ENCODE data around the gene SLC44A1. TPM values are rescaled to one million over a fixed set of nuclear protein-coding genes. Genes with fewer than 3 reads are reported as not detected.
A peak's percentile ranks its signal among the peaks of the same experiment; 100 is the strongest.

SLC44A1 gene
- polyA plus RNA-seq, 4 donors, result 7.8 to 70.0 (median 16.0) TPM

- Histone ChIP-seq H3K4me3 (ENCODE audit: low read depth in 1 of 3, low read length in 3 of 3) (no peak overlapping the region), H3K9me3 (ENCODE audit: control insufficient read depth in 2 of 2, insufficient read depth in 1 of 2, low read depth in 1 of 2, low read length in 1 of 2) (no peaks in the 10 kb centered on the region), H3K4me1 (ENCODE audit: control insufficient read depth in 3 of 3, insufficient read depth in 2 of 3, low read depth in 1 of 3, low read length in 2 of 3) (peaks cover 0 to 9% (median 7%) of the 10 kb centered on the region in 3 donors), H3K27me3 (ENCODE audit: control insufficient read depth in 3 of 3, insufficient read depth in 3 of 3, low read length in 3 of 3) (no peaks in the 10 kb centered on the region), H3K36me3 (ENCODE audit: control insufficient read depth in 3 of 3, insufficient read depth in 2 of 3, low read depth in 1 of 3, low read length in 3 of 3) (peaks cover 3 to 11% (median 8%) of the 10 kb centered on the region in 3 donors), H3K27ac (ENCODE audit: low read depth in 1 of 3, low read length in 2 of 3) (no peak overlapping the region)
- FAIRE-seq (no peak), DNase-seq (no peak)
Observed at GRCh38 chr9:105339849-105340248, 95.4 kb downstream of the SLC44A1 start.

- 39 to 56% (median 50%) methylated on average over 2 of the region's 2 CpGs for WGBS, 3 donors
- peaks cover 3 to 9% (median 6%) of the 10 kb centered on the region in 3 donors for H3K36me3 ChIP-seq (ENCODE audit: control insufficient read depth in 3 of 3, insufficient read depth in 2 of 3, low read depth in 1 of 3, low read length in 3 of 3)
- peaks cover 4 to 9% (median 7%) of the 10 kb centered on the region in 3 donors for H3K4me1 ChIP-seq (ENCODE audit: control insufficient read depth in 3 of 3, insufficient read depth in 2 of 3, low read depth in 1 of 3, low read length in 2 of 3)
- no peak overlapping the region for H3K4me3 ChIP-seq (ENCODE audit: low read depth in 1 of 3, low read length in 3 of 3)
- DNase-seq, result peak; percentile 41 to 64
- no peak for FAIRE-seq
- peak overlapping the region in 1 of 3 donors; percentile 31 for H3K27ac ChIP-seq (ENCODE audit: low read depth in 1 of 3, low read length in 2 of 3)
- H3K27me3 ChIP-seq (ENCODE audit: control insufficient read depth in 3 of 3, insufficient read depth in 3 of 3, low read length in 3 of 3), result no peaks in the 10 kb centered on the region
- H3K9me3 ChIP-seq (ENCODE audit: control insufficient read depth in 2 of 2, insufficient read depth in 1 of 2, low read depth in 1 of 2, low read length in 1 of 2), result no peaks in the 10 kb centered on the region
Observed at GRCh38 chr9:105341434-105342146, 97.1 kb downstream of the SLC44A1 start.

- FAIRE-seq (no peak), DNase-seq (no peak)
- Histone ChIP-seq H3K27ac (ENCODE audit: low read depth in 1 of 3, low read length in 2 of 3) (peak overlapping the region in 2 of 3 donors; percentile 14 to 31), H3K4me3 (ENCODE audit: low read depth in 1 of 3, low read length in 3 of 3) (no peak overlapping the region), H3K36me3 (ENCODE audit: control insufficient read depth in 3 of 3, insufficient read depth in 2 of 3, low read depth in 1 of 3, low read length in 3 of 3) (peaks cover under 1 to 8% (median 6%) of the 10 kb centered on the region in 3 donors), H3K4me1 (ENCODE audit: control insufficient read depth in 3 of 3, insufficient read depth in 2 of 3, low read depth in 1 of 3, low read length in 2 of 3) (peaks cover 4 to 9% (median 7%) of the 10 kb centered on the region in 3 donors), H3K27me3 (ENCODE audit: control insufficient read depth in 3 of 3, insufficient read depth in 3 of 3, low read length in 3 of 3) (no peaks in the 10 kb centered on the region), H3K9me3 (ENCODE audit: control insufficient read depth in 2 of 2, insufficient read depth in 1 of 2, low read depth in 1 of 2, low read length in 1 of 2) (no peaks in the 10 kb centered on the region)
- WGBS, 3 donors, result 63 to 79% (median 68%) methylated on average over 3 of the region's 3 CpGs
Observed at GRCh38 chr9:105342147-105342505, 97.7 kb downstream of the SLC44A1 start.

- H3K27ac ChIP-seq (ENCODE audit: low read depth in 1 of 3, low read length in 2 of 3), result no peak overlapping the region
- peaks cover 4 to 9% (median 7%) of the 10 kb centered on the region in 3 donors for H3K4me1 ChIP-seq (ENCODE audit: control insufficient read depth in 3 of 3, insufficient read depth in 2 of 3, low read depth in 1 of 3, low read length in 2 of 3)
- no peaks in the 10 kb centered on the region for H3K27me3 ChIP-seq (ENCODE audit: control insufficient read depth in 3 of 3, insufficient read depth in 3 of 3, low read length in 3 of 3)
- WGBS, 3 donors, result 98 to 100% (median 99%) methylated on average over 2 of the region's 2 CpGs
- H3K4me3 ChIP-seq (ENCODE audit: low read depth in 1 of 3, low read length in 3 of 3), result no peak overlapping the region
- H3K36me3 ChIP-seq (ENCODE audit: control insufficient read depth in 3 of 3, insufficient read depth in 2 of 3, low read depth in 1 of 3, low read length in 3 of 3), result peaks cover 0 to 3% (median 2%) of the 10 kb centered on the region in 3 donors
- DNase-seq (no peak), FAIRE-seq (no peak)
- H3K9me3 ChIP-seq (ENCODE audit: control insufficient read depth in 2 of 2, insufficient read depth in 1 of 2, low read depth in 1 of 2, low read length in 1 of 2), result no peaks in the 10 kb centered on the region
Observed at GRCh38 chr9:105344283-105344682, 99.8 kb downstream of the SLC44A1 start.

- DNase-seq (no peak), FAIRE-seq (no peak)
- WGBS, 3 donors, result 69 to 83% (median 75%) methylated on average over 1 of the region's 1 CpG
- peaks cover 0 to 3% (median 0%) of the 10 kb centered on the region in 3 donors for H3K36me3 ChIP-seq (ENCODE audit: control insufficient read depth in 3 of 3, insufficient read depth in 2 of 3, low read depth in 1 of 3, low read length in 3 of 3)
- no peak overlapping the region for H3K4me3 ChIP-seq (ENCODE audit: low read depth in 1 of 3, low read length in 3 of 3)
- no peaks in the 10 kb centered on the region for H3K27me3 ChIP-seq (ENCODE audit: control insufficient read depth in 3 of 3, insufficient read depth in 3 of 3, low read length in 3 of 3)
- no peak overlapping the region for H3K27ac ChIP-seq (ENCODE audit: low read depth in 1 of 3, low read length in 2 of 3)
- H3K9me3 ChIP-seq (ENCODE audit: control insufficient read depth in 2 of 2, insufficient read depth in 1 of 2, low read depth in 1 of 2, low read length in 1 of 2), result no peaks in the 10 kb centered on the region
- peaks cover 4 to 9% (median 7%) of the 10 kb centered on the region in 3 donors for H3K4me1 ChIP-seq (ENCODE audit: control insufficient read depth in 3 of 3, insufficient read depth in 2 of 3, low read depth in 1 of 3, low read length in 2 of 3)
Observed at GRCh38 chr9:105345626-105346025, 101.2 kb downstream of the SLC44A1 start.

GRCh38 chr9:105346273-105346672 lies 101.8 kb downstream of the SLC44A1 start:
- no peak overlapping the region for H3K4me3 ChIP-seq (ENCODE audit: low read depth in 1 of 3, low read length in 3 of 3)
- no peaks in the 10 kb centered on the region for H3K27me3 ChIP-seq (ENCODE audit: control insufficient read depth in 3 of 3, insufficient read depth in 3 of 3, low read length in 3 of 3)
- no peaks in the 10 kb centered on the region for H3K9me3 ChIP-seq (ENCODE audit: control insufficient read depth in 2 of 2, insufficient read depth in 1 of 2, low read depth in 1 of 2, low read length in 1 of 2)
- DNase-seq (peak in 1 of 2 donors; percentile 21), FAIRE-seq (no peak)
- H3K4me1 ChIP-seq (ENCODE audit: control insufficient read depth in 3 of 3, insufficient read depth in 2 of 3, low read depth in 1 of 3, low read length in 2 of 3), result peaks cover 4 to 9% (median 7%) of the 10 kb centered on the region in 3 donors
- H3K27ac ChIP-seq (ENCODE audit: low read depth in 1 of 3, low read length in 2 of 3), result peak overlapping the region in 1 of 3 donors; percentile 2
- 17 to 67% (median 31%) methylated on average over 2 of the region's 2 CpGs for WGBS, 3 donors
- H3K36me3 ChIP-seq (ENCODE audit: control insufficient read depth in 3 of 3, insufficient read depth in 2 of 3, low read depth in 1 of 3, low read length in 3 of 3), result peaks cover 0 to 4% (median 0%) of the 10 kb centered on the region in 3 donors

GRCh38 chr9:105354448-105354847 lies 110.0 kb downstream of the SLC44A1 start:
- H3K4me1 ChIP-seq (ENCODE audit: control insufficient read depth in 3 of 3, insufficient read depth in 2 of 3, low read depth in 1 of 3, low read length in 2 of 3), result no peaks in the 10 kb centered on the region
- FAIRE-seq (no peak), DNase-seq (no peak)
- 97 to 99% (median 97%) methylated on average over 3 of the region's 3 CpGs for WGBS, 3 donors
- H3K9me3 ChIP-seq (ENCODE audit: control insufficient read depth in 2 of 2, insufficient read depth in 1 of 2, low read depth in 1 of 2, low read length in 1 of 2), result no peaks in the 10 kb centered on the region
- H3K27ac ChIP-seq (ENCODE audit: low read depth in 1 of 3, low read length in 2 of 3), result no peak overlapping the region
- peaks cover 0 to 4% (median 0%) of the 10 kb centered on the region in 3 donors for H3K36me3 ChIP-seq (ENCODE audit: control insufficient read depth in 3 of 3, insufficient read depth in 2 of 3, low read depth in 1 of 3, low read length in 3 of 3)
- H3K4me3 ChIP-seq (ENCODE audit: low read depth in 1 of 3, low read length in 3 of 3), result no peak overlapping the region
- no peaks in the 10 kb centered on the region for H3K27me3 ChIP-seq (ENCODE audit: control insufficient read depth in 3 of 3, insufficient read depth in 3 of 3, low read length in 3 of 3)

- WGBS, 3 donors, result 72 to 81% (median 79%) methylated on average over 3 of the region's 3 CpGs
- DNase-seq (peak in 1 of 2 donors; percentile 65), FAIRE-seq (no peak)
- H3K4me3 ChIP-seq (ENCODE audit: low read depth in 1 of 3, low read length in 3 of 3), result no peak overlapping the region
- H3K9me3 ChIP-seq (ENCODE audit: control insufficient read depth in 2 of 2, insufficient read depth in 1 of 2, low read depth in 1 of 2, low read length in 1 of 2), result no peaks in the 10 kb centered on the region
- H3K36me3 ChIP-seq (ENCODE audit: control insufficient read depth in 3 of 3, insufficient read depth in 2 of 3, low read depth in 1 of 3, low read length in 3 of 3), result peaks cover 0 to 2% (median 0%) of the 10 kb centered on the region in 3 donors
- H3K4me1 ChIP-seq (ENCODE audit: control insufficient read depth in 3 of 3, insufficient read depth in 2 of 3, low read depth in 1 of 3, low read length in 2 of 3), result no peaks in the 10 kb centered on the region
- no peaks in the 10 kb centered on the region for H3K27me3 ChIP-seq (ENCODE audit: control insufficient read depth in 3 of 3, insufficient read depth in 3 of 3, low read length in 3 of 3)
- no peak overlapping the region for H3K27ac ChIP-seq (ENCODE audit: low read depth in 1 of 3, low read length in 2 of 3)
Observed at GRCh38 chr9:105355781-105356180, 111.3 kb downstream of the SLC44A1 start.
